CD4-positive, CD25-positive, alpha-beta regulatory T cell (primary cell): ENCODE results near the gene CFAP90. TPM values are rescaled to one million over a fixed set of nuclear protein-coding genes. Genes with fewer than 3 reads are reported as not detected.

Experiments used
- ATAC-seq, 2 donors: fragments of 150-1000 bp; cut with Tn5 transposase; one replicate each; pipeline ENCODE4 v1.10.0; 2021; ENCODE audit warnings: low read depth in 2 of 2, moderate number of reproducible peaks in 2 of 2, moderate library complexity in 1 of 2
- DNase-seq, 3 donors: peaks; one replicate each; pipeline versions ENCODE4 v3.0.0 to v3.0.0-alpha.2; 2012 to 2022; ENCODE audit warnings: mixed read lengths in 1 of 3
- H3K27ac ChIP-seq: one replicate; pipeline ENCODE4 v1.7.0; 2013; ENCODE audit warnings: mild to moderate bottlenecking, low read length; ENCODE audit not compliant: insufficient read depth, poor library complexity, severe bottlenecking
- H3K27me3 ChIP-seq: one replicate; pipeline ENCODE4 v1.7.0; 2013; ENCODE audit warnings: low read length; ENCODE audit not compliant: control insufficient read depth, insufficient read depth
- H3K36me3 ChIP-seq: one replicate; pipeline ENCODE4 v1.7.0; 2013; ENCODE audit warnings: mild to moderate bottlenecking, low read length, moderate library complexity; ENCODE audit not compliant: control insufficient read depth, insufficient read depth
- H3K4me1 ChIP-seq: 2 replicates; pipeline ENCODE4 v1.7.0; 2013; ENCODE audit warnings: mild to moderate bottlenecking, low read length; ENCODE audit not compliant: insufficient read depth, control insufficient read depth, poor library complexity, severe bottlenecking
- H3K4me3 ChIP-seq: one replicate; pipeline ENCODE4 v1.7.0; 2013; ENCODE audit warnings: low read depth, mild to moderate bottlenecking, low read length, moderate library complexity
- H3K9me3 ChIP-seq, 2 experiments: 1 replicate in 1 of 2; 2 replicates in 1 of 2; pipeline ENCODE4 v1.7.0; 2013; ENCODE audit warnings: low read length in 2 of 2, mild to moderate bottlenecking in 1 of 2, moderate library complexity in 1 of 2; ENCODE audit not compliant: control insufficient read depth in 2 of 2
- H3K27ac Mint-ChIP-seq, 3 donors: one replicate each; pipeline ENCODE4 v1.8.0; 2020 to 2022; ENCODE audit warnings: mild to moderate bottlenecking in 3 of 3, mixed read lengths in 3 of 3, moderate library complexity in 2 of 3
- H3K27me3 Mint-ChIP-seq: one replicate; pipeline ENCODE4 v1.8.0; 2022; ENCODE audit warnings: mild to moderate bottlenecking, mixed read lengths
- H3K36me3 Mint-ChIP-seq: one replicate; pipeline ENCODE4 v1.8.0; 2020; ENCODE audit warnings: mixed read lengths
- H3K4me1 Mint-ChIP-seq, 4 donors: one replicate each; pipeline ENCODE4 v1.8.0; 2020 to 2022; ENCODE audit warnings: mixed read lengths in 4 of 4, mild to moderate bottlenecking in 1 of 4
- H3K4me3 Mint-ChIP-seq, 4 donors: one replicate each; pipeline ENCODE4 v1.8.0; 2020 to 2022; ENCODE audit warnings: mild to moderate bottlenecking in 4 of 4, mixed read lengths in 4 of 4, moderate library complexity in 3 of 4
- H3K9me3 Mint-ChIP-seq, 7 donors: one replicate each; pipeline ENCODE4 v1.8.0; 2020 to 2022; ENCODE audit warnings: mixed read lengths in 7 of 7, mild to moderate bottlenecking in 3 of 7, moderate library complexity in 2 of 7
- polyA plus RNA-seq, 4 donors: library from polyadenylated mRNA; unstranded; fragments of 300-500 nt; fragmentation: Illumina TruSeq; gene quantifications; one replicate each; pipeline ENCODE4 v1.2.3, GENCODE V29; 2021
- total RNA-seq: library from RNA; stranded (reverse); gene quantifications from one replicate; pipeline ENCODE4 v1.2.3, GENCODE V29; 2022

Gene CFAP90
- total and polyA plus RNA-seq, 5 donors from 2014 or later: not detected

GRCh38 chr5:7822449-7822848 is 28.5 kb downstream of the CFAP90 start:
- H3K9me3 ChIP-seq: no peaks in the 10 kb centered on the region
- Mint-ChIP-seq H3K36me3 (no peaks in the 10 kb centered on the region), H3K27ac (no peak overlapping the region), H3K4me1 (no peaks in the 10 kb centered on the region), H3K4me3 (no peak overlapping the region), H3K9me3 (no peaks in the 10 kb centered on the region), H3K27me3 (no peaks in the 10 kb centered on the region)
- H3K4me1 ChIP-seq: no peaks in the 10 kb centered on the region
- H3K36me3 ChIP-seq: no peaks in the 10 kb centered on the region
- no peak for DNase-seq
- no peaks in the 10 kb centered on the region for H3K27me3 ChIP-seq
- no peak for ATAC-seq
- no peak overlapping the region for H3K27ac ChIP-seq
- no peak overlapping the region for H3K4me3 ChIP-seq

GRCh38 chr5:7816535-7816901 is 34.4 kb downstream of the CFAP90 start:
- Histone ChIP-seq H3K4me3 (no peak overlapping the region), H3K27me3 (no peaks in the 10 kb centered on the region), H3K27ac (no peak overlapping the region), H3K9me3 (no peaks in the 10 kb centered on the region), H3K4me1 (no peaks in the 10 kb centered on the region), H3K36me3 (no peaks in the 10 kb centered on the region)
- Mint-ChIP-seq H3K4me3 (no peak overlapping the region), H3K27ac (no peak overlapping the region), H3K4me1 (peaks cover 0 to 4% (median 0%) of the 10 kb centered on the region in 4 donors), H3K9me3 (no peaks in the 10 kb centered on the region), H3K36me3 (no peaks in the 10 kb centered on the region), H3K27me3 (peaks cover 31% of the 10 kb centered on the region)
- no peak for DNase-seq
- ATAC-seq: no peak

- no peak overlapping the region for H3K27ac Mint-ChIP-seq
- peaks cover 31% of the 10 kb centered on the region for H3K27me3 Mint-ChIP-seq
- no peaks in the 10 kb centered on the region for H3K9me3 Mint-ChIP-seq
- H3K36me3 ChIP-seq: no peaks in the 10 kb centered on the region
- no peaks in the 10 kb centered on the region for H3K27me3 ChIP-seq
- DNase-seq (peak; percentile 23 to 39 (median 34)), ATAC-seq (peak in 1 of 2 donors; percentile 64)
- no peaks in the 10 kb centered on the region for H3K4me1 ChIP-seq
- H3K27ac ChIP-seq: no peak overlapping the region
- H3K4me3 Mint-ChIP-seq: no peak overlapping the region
- peaks cover 0 to 4% (median 0%) of the 10 kb centered on the region in 4 donors for H3K4me1 Mint-ChIP-seq
- H3K36me3 Mint-ChIP-seq: no peaks in the 10 kb centered on the region
- no peaks in the 10 kb centered on the region for H3K9me3 ChIP-seq
- no peak overlapping the region for H3K4me3 ChIP-seq
Observed at GRCh38 chr5:7815892-7816534, 34.9 kb downstream of the CFAP90 start.

- Histone ChIP-seq H3K9me3 (no peaks in the 10 kb centered on the region), H3K4me1 (no peaks in the 10 kb centered on the region), H3K27me3 (peaks cover 3% of the 10 kb centered on the region), H3K27ac (no peak overlapping the region), H3K36me3 (no peaks in the 10 kb centered on the region), H3K4me3 (no peak overlapping the region)
- no peaks in the 10 kb centered on the region for H3K36me3 Mint-ChIP-seq
- no peak for ATAC-seq
- H3K27me3 Mint-ChIP-seq: peaks cover 31% of the 10 kb centered on the region
- H3K4me1 Mint-ChIP-seq: peaks cover 0 to 4% (median 0%) of the 10 kb centered on the region in 4 donors
- H3K27ac Mint-ChIP-seq: no peak overlapping the region
- H3K4me3 Mint-ChIP-seq: no peak overlapping the region
- H3K9me3 Mint-ChIP-seq: no peaks in the 10 kb centered on the region
- DNase-seq: no peak
Observed at GRCh38 chr5:7814816-7815215, 36.1 kb downstream of the CFAP90 start.

DNA sequence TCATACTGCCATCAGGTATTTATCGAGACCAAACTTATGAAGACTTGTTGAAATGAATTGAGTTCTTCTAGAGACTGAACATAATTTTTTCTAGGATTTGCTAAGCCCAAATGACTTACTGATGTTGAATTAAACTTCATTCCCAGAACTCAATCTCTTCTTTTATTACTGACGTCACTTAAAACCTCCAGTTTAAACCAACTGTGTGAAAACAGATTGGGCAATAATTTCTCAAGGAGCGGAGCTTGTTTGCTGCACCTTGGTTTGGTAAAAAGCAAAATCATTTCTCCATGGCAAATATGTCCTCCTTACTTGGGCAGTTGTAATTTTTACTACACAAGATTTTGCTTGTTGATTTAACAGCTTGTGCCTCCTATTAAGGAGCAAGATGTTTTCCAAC is 37.4 kb downstream of the CFAP90 start:
- Histone ChIP-seq H3K27ac (no peak overlapping the region), H3K36me3 (no peaks in the 10 kb centered on the region), H3K27me3 (peaks cover 3% of the 10 kb centered on the region), H3K9me3 (no peaks in the 10 kb centered on the region), H3K4me1 (no peaks in the 10 kb centered on the region), H3K4me3 (no peak overlapping the region)
- H3K4me3 Mint-ChIP-seq: no peak overlapping the region
- peaks cover 31% of the 10 kb centered on the region for H3K27me3 Mint-ChIP-seq
- ATAC-seq (no peak), DNase-seq (no peak)
- peaks cover 0 to 4% (median 0%) of the 10 kb centered on the region in 4 donors for H3K4me1 Mint-ChIP-seq
- H3K27ac Mint-ChIP-seq: no peak overlapping the region
- H3K9me3 Mint-ChIP-seq: peaks cover 0 to 1% (median 0%) of the 10 kb centered on the region in 7 donors
- H3K36me3 Mint-ChIP-seq: no peaks in the 10 kb centered on the region

DNA sequence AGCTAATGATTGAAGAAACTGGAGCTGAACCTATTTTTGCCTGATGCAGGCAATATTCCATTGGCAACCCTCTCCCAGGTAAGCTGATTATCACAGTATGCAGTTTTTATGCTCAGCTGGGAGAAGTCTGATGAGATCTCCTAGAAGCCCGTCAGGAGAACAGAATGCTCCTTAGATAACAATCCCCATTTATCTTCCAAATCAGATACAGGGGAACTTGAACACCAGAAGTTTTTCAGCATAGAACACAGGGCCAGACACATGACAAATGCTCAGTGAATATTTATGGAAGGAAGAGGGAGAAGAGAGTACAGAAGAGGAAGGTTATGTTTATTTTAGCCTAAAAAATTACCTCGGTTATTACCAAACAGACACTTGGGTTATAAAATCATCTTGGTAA is 37.9 kb downstream of the CFAP90 start:
- no peak for DNase-seq
- no peak for ATAC-seq
- H3K4me3 Mint-ChIP-seq: peak overlapping the region in 1 of 4 donors; percentile 12
- H3K27ac ChIP-seq: no peak overlapping the region
- H3K9me3 ChIP-seq: no peaks in the 10 kb centered on the region
- peaks cover 0 to 1% (median 0%) of the 10 kb centered on the region in 7 donors for H3K9me3 Mint-ChIP-seq
- no peak overlapping the region for H3K4me3 ChIP-seq
- H3K36me3 Mint-ChIP-seq: no peaks in the 10 kb centered on the region
- no peaks in the 10 kb centered on the region for H3K4me1 ChIP-seq
- peaks cover 31% of the 10 kb centered on the region for H3K27me3 Mint-ChIP-seq
- no peaks in the 10 kb centered on the region for H3K36me3 ChIP-seq
- no peak overlapping the region for H3K27ac Mint-ChIP-seq
- peaks cover 3% of the 10 kb centered on the region for H3K27me3 ChIP-seq
- peaks cover 0 to 4% (median 0%) of the 10 kb centered on the region in 4 donors for H3K4me1 Mint-ChIP-seq

DNA sequence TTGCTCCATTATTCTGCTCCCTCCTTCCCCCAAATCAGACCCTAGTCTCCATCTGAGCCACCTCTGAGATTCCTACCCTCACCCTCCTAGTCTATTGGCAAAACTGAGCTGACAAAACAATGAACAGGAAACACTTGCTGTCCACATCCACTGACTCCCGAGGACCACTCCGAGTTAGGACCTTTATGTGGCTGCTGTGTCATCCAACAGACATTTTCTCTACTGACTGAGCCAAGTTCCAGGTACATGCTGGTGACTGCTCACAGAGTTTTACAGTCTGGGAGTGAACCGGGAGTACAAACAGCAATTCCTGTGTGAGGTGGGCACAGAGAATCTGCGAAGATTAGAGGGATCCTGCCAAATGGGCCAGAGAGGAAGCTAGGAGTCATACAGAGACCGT is 39.2 kb downstream of the CFAP90 start:
- no peak overlapping the region for H3K27ac ChIP-seq
- H3K27me3 Mint-ChIP-seq: peaks cover 26% of the 10 kb centered on the region
- no peaks in the 10 kb centered on the region for H3K9me3 ChIP-seq
- H3K27ac Mint-ChIP-seq: no peak overlapping the region
- H3K36me3 Mint-ChIP-seq: no peaks in the 10 kb centered on the region
- no peak for ATAC-seq
- H3K4me1 ChIP-seq: no peaks in the 10 kb centered on the region
- DNase-seq: no peak
- H3K27me3 ChIP-seq: peaks cover 3% of the 10 kb centered on the region
- peaks cover 0 to 4% (median 0%) of the 10 kb centered on the region in 4 donors for H3K4me1 Mint-ChIP-seq
- no peaks in the 10 kb centered on the region for H3K36me3 ChIP-seq
- no peak overlapping the region for H3K4me3 ChIP-seq
- H3K4me3 Mint-ChIP-seq: no peak overlapping the region
- H3K9me3 Mint-ChIP-seq: peaks cover 0 to 1% (median 0%) of the 10 kb centered on the region in 7 donors

- Mint-ChIP-seq H3K9me3 (peaks cover 0 to 1% (median 0%) of the 10 kb centered on the region in 7 donors), H3K4me1 (no peaks in the 10 kb centered on the region), H3K27me3 (peaks cover 9% of the 10 kb centered on the region), H3K36me3 (no peaks in the 10 kb centered on the region), H3K4me3 (no peak overlapping the region), H3K27ac (no peak overlapping the region)
- no peak overlapping the region for H3K4me3 ChIP-seq
- H3K27ac ChIP-seq: no peak overlapping the region
- peaks cover 3% of the 10 kb centered on the region for H3K27me3 ChIP-seq
- no peak for DNase-seq
- H3K36me3 ChIP-seq: no peaks in the 10 kb centered on the region
- H3K9me3 ChIP-seq: no peaks in the 10 kb centered on the region
- ATAC-seq: no peak
- H3K4me1 ChIP-seq: no peaks in the 10 kb centered on the region
Observed at GRCh38 chr5:7808998-7809397, 41.9 kb downstream of the CFAP90 start.
